GM10248 (cell line): ENCODE measurements around the gene KCTD2.
A peak's percentile ranks its signal among the peaks of the same experiment; 100 is the strongest.
"Not testable (repeated sequence)": the region's sequence is repeated elsewhere in the genome, so short reads cannot be mapped to it uniquely, and the experiment has no call there.

Experiments used
- CTCF ChIA-PET: fragments of 300-600 bp; sonication (Branson Sonifier 250); formaldehyde crosslinking; extraction: SDS; loops from one replicate; lab custom pipeline; 2021; ENCODE audit warnings: antibody characterized with exemption; lab: Yijun Ruan, JAX
- POLR2A ChIA-PET: fragments of 350-650 bp; sonication (Branson Sonifier 250); formaldehyde crosslinking; extraction: SDS; loops from one replicate; lab custom pipeline; 2020; ENCODE audit warnings: antibody characterized with exemption; lab: Yijun Ruan, JAX
- DNase-seq: peaks from one replicate; pipeline ENCODE4 v3.0.0; 2012; ENCODE audit errors: extremely low spot score
- CTCF ChIP-seq: IDR thresholded peaks from 2 replicates; pipeline ENCODE4 v1.5.1; 2012; ENCODE audit warnings: mild to moderate bottlenecking, low read depth; ENCODE audit errors: extremely low read depth, missing control alignments, control extremely low read depth

KCTD2 gene

GRCh38 chr17:75003957-75004355 is 43.1 kb upstream of the KCTD2 start:
- no peak for TF ChIP-seq CTCF
- no peak for DNase-seq
- ChIA-PET POLR2A (no interaction called here), CTCF (interaction anchor here (6.1 to 12.1 kb wide), 2 partner anchors 9 to 43 kb away, joined by 28 to 138 read pairs; partner anchors contain the start of gene MRPL58)

GRCh38 chr17:75004371-75004770 is 42.7 kb upstream of the KCTD2 start:
- ChIA-PET POLR2A (no interaction called here), CTCF (interaction anchor here (6.1 to 12.1 kb wide), 2 partner anchors 8 to 44 kb away, joined by 28 to 138 read pairs; partner anchors contain the start of gene MRPL58)
- no peak for TF ChIP-seq CTCF
- DNase-seq = no peak

- ChIA-PET POLR2A (no interaction called here), CTCF (interaction anchor here (1.2 to 12.1 kb wide), 2 partner anchors 44 to 45 kb away, joined by 3 to 138 read pairs; no protein-coding TSS in a partner anchor)
- TF ChIP-seq CTCF = no peak
- no peak for DNase-seq
Observed at GRCh38 chr17:75005291-75005690, 41.7 kb upstream of the KCTD2 start.

GRCh38 chr17:75006084-75006483 is 40.9 kb upstream of the KCTD2 start:
- DNase-seq, POLR2A ChIA-PET: not testable (repeated sequence)
- CTCF ChIA-PET = interaction anchor here (0.9 to 12.1 kb wide), 3 partner anchors 12 to 45 kb away, joined by 3 to 138 read pairs (median 5); no protein-coding TSS in a partner anchor

- DNase-seq = no peak
- ChIA-PET POLR2A (interaction anchor here (0.5 kb wide), 1 partner anchor 231 kb away, joined by 5 read pairs; no protein-coding TSS in a partner anchor), CTCF (interaction anchor here (0.9 to 12.1 kb wide), 5 partner anchors 12 to 215 kb away, joined by 3 to 138 read pairs (median 4); partner anchors contain the start of gene CDR2L)
- peak; percentile 26 for TF ChIP-seq CTCF
Observed at GRCh38 chr17:75006653-75007052, 40.4 kb upstream of the KCTD2 start.

GRCh38 chr17:75008373-75008772 is 38.7 kb upstream of the KCTD2 start:
- DNase-seq = no peak
- no peak for TF ChIP-seq CTCF
- ChIA-PET CTCF (interaction anchor here (0.8 to 12.1 kb wide), 4 partner anchors 14 to 262 kb away, joined by 3 to 138 read pairs (median 4); partner anchors contain the start of gene MIF4GD), POLR2A (no interaction called here)

- DNase-seq = no peak
- ChIA-PET CTCF (interaction anchor here (0.8 to 12.1 kb wide), 5 partner anchors 15 to 261 kb away, joined by 3 to 138 read pairs (median 3); partner anchors contain the start of genes MIF4GD and OTOP2), POLR2A (no interaction called here)
- TF ChIP-seq CTCF = no peak
Observed at GRCh38 chr17:75009139-75009724, 37.8 kb upstream of the KCTD2 start.
